H9 (cell line): ENCODE measurements around the gene MAP1LC3B. TPM values are rescaled to one million over a fixed set of nuclear protein-coding genes. Genes with fewer than 3 reads are reported as not detected.

ENCODE experiments used
- DNase-seq: peaks from one replicate; pipeline ENCODE4 v3.0.0-alpha.2; 2017
- H2AFZ ChIP-seq: one replicate; pipeline ENCODE4 v1.6.1; 2013; ENCODE audit warnings: mild to moderate bottlenecking, low read length, control low read depth, moderate library complexity
- H2AK5ac ChIP-seq: 2 replicates; pipeline ENCODE4 v1.6.1; 2013; ENCODE audit warnings: low read length, control low read depth, mixed read lengths; ENCODE audit not compliant: insufficient read length
- H2BK120ac ChIP-seq: one replicate; pipeline ENCODE4 v1.6.1; 2013; ENCODE audit warnings: low read depth, mild to moderate bottlenecking, low read length, control low read depth, inconsistent platforms; ENCODE audit not compliant: poor library complexity, severe bottlenecking
- H2BK12ac ChIP-seq: 2 replicates; pipeline ENCODE4 v1.6.1; 2013; ENCODE audit warnings: low read length, control low read depth, mixed read lengths, low read depth; ENCODE audit not compliant: insufficient read length
- H2BK15ac ChIP-seq: 2 replicates; pipeline ENCODE4 v1.6.1; 2013; ENCODE audit warnings: low read depth, low read length, control low read depth
- H2BK20ac ChIP-seq: one replicate; pipeline ENCODE4 v1.6.1; 2013; ENCODE audit warnings: low read depth, mild to moderate bottlenecking, low read length, control low read depth, inconsistent platforms; ENCODE audit not compliant: poor library complexity, severe bottlenecking
- H2BK5ac ChIP-seq: 2 replicates; pipeline ENCODE4 v1.6.1; 2013; ENCODE audit warnings: low read length, control low read depth, mixed read lengths; ENCODE audit not compliant: insufficient read length
- H3K14ac ChIP-seq: 2 replicates; pipeline ENCODE4 v1.6.1; 2013; ENCODE audit warnings: low read length, control low read depth; ENCODE audit not compliant: insufficient read depth
- H3K18ac ChIP-seq: 2 replicates; pipeline ENCODE4 v1.6.1; 2013; ENCODE audit warnings: low read depth, mild to moderate bottlenecking, mixed read lengths, low read length, control low read depth; ENCODE audit not compliant: insufficient read length
- H3K23ac ChIP-seq: 2 replicates; pipeline ENCODE4 v1.6.1; 2013; ENCODE audit warnings: low read length, control low read depth, mixed read lengths, low read depth; ENCODE audit not compliant: insufficient read length
- H3K23me2 ChIP-seq: 2 replicates; pipeline ENCODE4 v1.6.1; 2013; ENCODE audit warnings: low read depth, mild to moderate bottlenecking, mixed read lengths, low read length, control low read depth; ENCODE audit not compliant: insufficient read length, poor library complexity, severe bottlenecking
- H3K27ac ChIP-seq: 2 replicates; pipeline ENCODE4 v1.5.1; 2013; ENCODE audit warnings: low read length, control low read depth, mixed read lengths, low read depth; ENCODE audit not compliant: insufficient read length
- H3K27me3 ChIP-seq: 2 replicates; pipeline ENCODE4 v1.6.1; 2013; ENCODE audit warnings: low read length, control low read depth, inconsistent platforms; ENCODE audit not compliant: insufficient read depth
- H3K4ac ChIP-seq: 2 replicates; pipeline ENCODE4 v1.6.1; 2013; ENCODE audit warnings: low read depth, mild to moderate bottlenecking, control low read depth, inconsistent platforms, low read length, moderate library complexity
- H3K4me1 ChIP-seq: 2 replicates; pipeline ENCODE4 v1.6.1; 2013; ENCODE audit warnings: low read length, control low read depth, inconsistent platforms; ENCODE audit not compliant: insufficient read depth
- H3K4me2 ChIP-seq: 2 replicates; pipeline ENCODE4 v1.6.1; 2013; ENCODE audit warnings: low read length, control low read depth, mixed read lengths; ENCODE audit not compliant: insufficient read length, insufficient read depth
- H3K56ac ChIP-seq: 2 replicates; pipeline ENCODE4 v1.6.1; 2013; ENCODE audit warnings: low read depth, mild to moderate bottlenecking, mixed read lengths, low read length, control low read depth; ENCODE audit not compliant: insufficient read length
- H3K79me1 ChIP-seq: 2 replicates; pipeline ENCODE4 v1.6.1; 2013; ENCODE audit warnings: low read depth, mild to moderate bottlenecking, moderate library complexity, low read length, control low read depth, inconsistent platforms; ENCODE audit not compliant: insufficient read depth, poor library complexity, severe bottlenecking
- H3K79me2 ChIP-seq: 2 replicates; pipeline ENCODE4 v1.6.1; 2013; ENCODE audit warnings: low read length, control low read depth, inconsistent platforms; ENCODE audit not compliant: insufficient read depth
- H3K9ac ChIP-seq: 2 replicates; pipeline ENCODE4 v1.6.1; 2013; ENCODE audit warnings: low read length, control low read depth, mixed read lengths; ENCODE audit not compliant: insufficient read length; ENCODE audit errors: extremely low read depth
- H3K9me3 ChIP-seq: one replicate; pipeline ENCODE4 v1.6.1; 2013; ENCODE audit warnings: low read depth, low read length, inconsistent platforms; ENCODE audit not compliant: control insufficient read depth
- H3T11ph ChIP-seq: one replicate; pipeline ENCODE4 v1.6.1; 2013; ENCODE audit warnings: mild to moderate bottlenecking, low read length, control low read depth, inconsistent platforms
- H4K20me1 ChIP-seq: one replicate; pipeline ENCODE4 v1.6.1; 2013; ENCODE audit not compliant: control insufficient read depth, insufficient read length, insufficient read depth
- H4K5ac ChIP-seq: 2 replicates; pipeline ENCODE4 v1.6.1; 2013; ENCODE audit warnings: low read depth, mild to moderate bottlenecking, mixed read lengths, low read length, control low read depth; ENCODE audit not compliant: insufficient read length
- H4K8ac ChIP-seq: replicated peaks from 2 replicates; pipeline ENCODE4 v1.6.1; 2013; ENCODE audit warnings: low read length, control low read depth, mixed read lengths, low read depth; ENCODE audit not compliant: insufficient read length
- H4K91ac ChIP-seq: 2 replicates; pipeline ENCODE4 v1.6.1; 2013; ENCODE audit warnings: low read depth, mild to moderate bottlenecking, moderate library complexity, mixed read lengths, low read length, control low read depth; ENCODE audit not compliant: insufficient read length
- H3K27ac Mint-ChIP-seq, 3 experiments: 2 replicates in 2 of 3; 3 replicates in 1 of 3; pipeline ENCODE4 v1.8.0; 2020 to 2021; ENCODE audit warnings: mixed read lengths in 3 of 3, mild to moderate bottlenecking in 1 of 3, moderate library complexity in 1 of 3
- H3K27me3 Mint-ChIP-seq: 2 replicates; pipeline ENCODE4 v1.8.0; 2021; ENCODE audit warnings: low read depth, mild to moderate bottlenecking, moderate library complexity, mixed read lengths
- H3K36me3 Mint-ChIP-seq, 3 experiments: 2 replicates in 2 of 3; 3 replicates in 1 of 3; pipeline ENCODE4 v1.8.0; 2020 to 2021; ENCODE audit warnings: low read depth in 3 of 3, mixed read lengths in 3 of 3; ENCODE audit not compliant: insufficient read depth in 1 of 3
- H3K4me1 Mint-ChIP-seq, 2 experiments: 2 replicates each; pipeline ENCODE4 v1.8.0; 2020; ENCODE audit warnings: mixed read lengths in 2 of 2
- H3K4me3 Mint-ChIP-seq, 2 experiments: 2 replicates in 1 of 2; 3 replicates in 1 of 2; pipeline ENCODE4 v1.8.0; 2020 to 2021; ENCODE audit warnings: mild to moderate bottlenecking in 2 of 2, mixed read lengths in 2 of 2, moderate library complexity in 1 of 2
- H3K9me3 Mint-ChIP-seq, 2 experiments: 2 replicates in 1 of 2; 3 replicates in 1 of 2; pipeline ENCODE4 v1.8.0; 2020; ENCODE audit warnings: mild to moderate bottlenecking in 2 of 2, mixed read lengths in 2 of 2, moderate library complexity in 1 of 2
- WGBS: extraction: QIAGEN DNeasy Blood & Tissue Kit; methylation state at CpG from one replicate; pipeline ENCODE4 v1.1.7; 2013; ENCODE audit warnings: missing lambda C conversion rate, low lambda C conversion rate, mixed read lengths; ENCODE audit not compliant: insufficient read length; ENCODE audit errors: extremely low coverage; 5-methylcytosine and 5-hydroxymethylcytosine counted together
- total RNA-seq: library from RNA; stranded (reverse); gene quantifications from 2 replicates; pipeline ENCODE4 v1.2.1, GENCODE V29; 2021
- TF ChIP-seq, protein P1 (sequence below): fragments of 200-600 bp; sonication (generic); conservative IDR thresholded peaks from 3 replicates; pipeline ENCODE4 v1.8.0; 2021; ENCODE audit warnings: antibody characterized with exemption, mild to moderate bottlenecking

The MAP1LC3B gene
- total RNA-seq, 1 experiment from 2014 or later: 47.1 TPM

GRCh38 chr16:87404764-87405625, 12.9 kb downstream of the MAP1LC3B start:
- no peak overlapping the region for H3T11ph ChIP-seq
- no peak overlapping the region for H2BK120ac ChIP-seq
- TF ChIP-seq, protein P1, sequence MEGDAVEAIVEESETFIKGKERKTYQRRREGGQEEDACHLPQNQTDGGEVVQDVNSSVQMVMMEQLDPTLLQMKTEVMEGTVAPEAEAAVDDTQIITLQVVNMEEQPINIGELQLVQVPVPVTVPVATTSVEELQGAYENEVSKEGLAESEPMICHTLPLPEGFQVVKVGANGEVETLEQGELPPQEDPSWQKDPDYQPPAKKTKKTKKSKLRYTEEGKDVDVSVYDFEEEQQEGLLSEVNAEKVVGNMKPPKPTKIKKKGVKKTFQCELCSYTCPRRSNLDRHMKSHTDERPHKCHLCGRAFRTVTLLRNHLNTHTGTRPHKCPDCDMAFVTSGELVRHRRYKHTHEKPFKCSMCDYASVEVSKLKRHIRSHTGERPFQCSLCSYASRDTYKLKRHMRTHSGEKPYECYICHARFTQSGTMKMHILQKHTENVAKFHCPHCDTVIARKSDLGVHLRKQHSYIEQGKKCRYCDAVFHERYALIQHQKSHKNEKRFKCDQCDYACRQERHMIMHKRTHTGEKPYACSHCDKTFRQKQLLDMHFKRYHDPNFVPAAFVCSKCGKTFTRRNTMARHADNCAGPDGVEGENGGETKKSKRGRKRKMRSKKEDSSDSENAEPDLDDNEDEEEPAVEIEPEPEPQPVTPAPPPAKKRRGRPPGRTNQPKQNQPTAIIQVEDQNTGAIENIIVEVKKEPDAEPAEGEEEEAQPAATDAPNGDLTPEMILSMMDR: no peak
- Mint-ChIP-seq H3K9me3 (no peaks in the 10 kb centered on the region), H3K36me3 (peaks cover 16 to 74% (median 57%) of the 10 kb centered on the region in 3 experiments), H3K27me3 (no peaks in the 10 kb centered on the region), H3K4me3 (no peak overlapping the region), H3K4me1 (no peaks in the 10 kb centered on the region), H3K27ac (peak overlapping the region in 1 of 3 experiments; percentile 32; a peak in 1 of 7 replicates)
- H2BK20ac ChIP-seq: no peak overlapping the region
- WGBS: no CpG with 5 or more reads among the region's 19 CpGs
- H3K79me2 ChIP-seq: no peaks in the 10 kb centered on the region
- no peak overlapping the region for H4K91ac ChIP-seq
- no peak overlapping the region for H3K27ac ChIP-seq
- H3K4ac ChIP-seq: no peak overlapping the region
- no peak overlapping the region for H3K56ac ChIP-seq
- H3K4me2 ChIP-seq: no peak overlapping the region
- no peak overlapping the region for H2BK5ac ChIP-seq
- no peaks in the 10 kb centered on the region for H3K27me3 ChIP-seq
- no peak overlapping the region for H3K14ac ChIP-seq
- no peak overlapping the region for H3K23ac ChIP-seq
- H4K20me1 ChIP-seq: no peaks in the 10 kb centered on the region
- no peak for DNase-seq
- H3K18ac ChIP-seq: no peak overlapping the region
- no peak overlapping the region for H3K9ac ChIP-seq
- H4K5ac ChIP-seq: no peak overlapping the region
- H3K79me1 ChIP-seq: no peaks in the 10 kb centered on the region
- no peak overlapping the region for H2AK5ac ChIP-seq
- H3K23me2 ChIP-seq: no peaks in the 10 kb centered on the region
- no peak overlapping the region for H4K8ac ChIP-seq
- no peak overlapping the region for H2BK12ac ChIP-seq
- H2BK15ac ChIP-seq: no peak overlapping the region
- H2AFZ ChIP-seq: no peak overlapping the region
- no peaks in the 10 kb centered on the region for H3K4me1 ChIP-seq
- no peaks in the 10 kb centered on the region for H3K9me3 ChIP-seq
